Panc1 (cell line): ENCODE measurements around the gene PSMB11.

Experiments used
- POLR2AphosphoS5 ChIP-seq: IDR thresholded peaks from 2 replicates; pipeline ENCODE4 v1.6.1; 2012; ENCODE audit warnings: mild to moderate bottlenecking, low read depth, low read length, moderate library complexity
- TCF7L2 ChIP-seq: IDR thresholded peaks from 2 replicates; pipeline ENCODE4 v1.6.1; 2011; ENCODE audit warnings: mild to moderate bottlenecking, low read depth, low read length, inconsistent platforms
- TF ChIP-seq, protein P1 (sequence below): fragments of 450-650 bp; IDR thresholded peaks from 2 replicates; pipeline ENCODE4 v1.5.1; 2017; ENCODE audit warnings: mild to moderate bottlenecking
- TF ChIP-seq, protein P2 (sequence below), 2 experiments: IDR thresholded peaks; 2 replicates each; pipeline ENCODE4 v1.6.1; 2011 to 2012; ENCODE audit warnings: low read depth in 2 of 2, control low read depth in 1 of 2, low read length in 1 of 2, mild to moderate bottlenecking in 1 of 2, moderate library complexity in 1 of 2; ENCODE audit not compliant: insufficient read depth in 1 of 2

DNA sequence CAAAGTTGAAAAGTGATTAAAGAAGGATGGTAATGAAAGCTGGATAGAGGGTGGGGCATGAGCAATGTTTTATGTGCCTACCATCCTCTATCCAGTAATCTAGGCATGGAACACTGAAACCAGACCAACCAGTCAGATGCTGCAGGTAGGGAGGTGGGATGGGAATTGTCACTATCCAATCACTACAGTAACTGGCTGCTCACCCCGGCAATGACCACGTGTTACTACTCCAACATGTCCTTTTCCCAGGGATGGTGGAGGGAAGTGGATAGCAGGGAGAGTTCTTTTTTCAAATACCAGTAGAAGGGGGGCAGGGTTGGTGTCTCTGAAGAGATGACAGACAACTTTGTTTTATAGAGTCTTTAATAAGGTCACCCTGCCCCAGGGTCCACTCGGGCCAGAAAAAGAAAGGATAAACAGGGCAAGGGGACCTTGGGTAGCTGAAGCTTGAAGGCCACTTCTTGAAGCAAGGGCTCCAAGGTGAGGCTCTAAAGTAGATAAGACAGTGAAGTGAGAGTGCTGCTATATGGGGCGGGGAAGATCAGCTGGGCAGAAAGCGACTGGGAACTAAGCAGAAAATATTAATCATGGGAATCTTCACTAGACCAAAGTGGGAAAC, 30.0 kb downstream of the PSMB11 start:
- no peak for TF ChIP-seq TCF7L2
- TF ChIP-seq, protein P1, sequence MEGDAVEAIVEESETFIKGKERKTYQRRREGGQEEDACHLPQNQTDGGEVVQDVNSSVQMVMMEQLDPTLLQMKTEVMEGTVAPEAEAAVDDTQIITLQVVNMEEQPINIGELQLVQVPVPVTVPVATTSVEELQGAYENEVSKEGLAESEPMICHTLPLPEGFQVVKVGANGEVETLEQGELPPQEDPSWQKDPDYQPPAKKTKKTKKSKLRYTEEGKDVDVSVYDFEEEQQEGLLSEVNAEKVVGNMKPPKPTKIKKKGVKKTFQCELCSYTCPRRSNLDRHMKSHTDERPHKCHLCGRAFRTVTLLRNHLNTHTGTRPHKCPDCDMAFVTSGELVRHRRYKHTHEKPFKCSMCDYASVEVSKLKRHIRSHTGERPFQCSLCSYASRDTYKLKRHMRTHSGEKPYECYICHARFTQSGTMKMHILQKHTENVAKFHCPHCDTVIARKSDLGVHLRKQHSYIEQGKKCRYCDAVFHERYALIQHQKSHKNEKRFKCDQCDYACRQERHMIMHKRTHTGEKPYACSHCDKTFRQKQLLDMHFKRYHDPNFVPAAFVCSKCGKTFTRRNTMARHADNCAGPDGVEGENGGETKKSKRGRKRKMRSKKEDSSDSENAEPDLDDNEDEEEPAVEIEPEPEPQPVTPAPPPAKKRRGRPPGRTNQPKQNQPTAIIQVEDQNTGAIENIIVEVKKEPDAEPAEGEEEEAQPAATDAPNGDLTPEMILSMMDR: no peak
- no peak for TF ChIP-seq POLR2AphosphoS5
- TF ChIP-seq, protein P2, sequence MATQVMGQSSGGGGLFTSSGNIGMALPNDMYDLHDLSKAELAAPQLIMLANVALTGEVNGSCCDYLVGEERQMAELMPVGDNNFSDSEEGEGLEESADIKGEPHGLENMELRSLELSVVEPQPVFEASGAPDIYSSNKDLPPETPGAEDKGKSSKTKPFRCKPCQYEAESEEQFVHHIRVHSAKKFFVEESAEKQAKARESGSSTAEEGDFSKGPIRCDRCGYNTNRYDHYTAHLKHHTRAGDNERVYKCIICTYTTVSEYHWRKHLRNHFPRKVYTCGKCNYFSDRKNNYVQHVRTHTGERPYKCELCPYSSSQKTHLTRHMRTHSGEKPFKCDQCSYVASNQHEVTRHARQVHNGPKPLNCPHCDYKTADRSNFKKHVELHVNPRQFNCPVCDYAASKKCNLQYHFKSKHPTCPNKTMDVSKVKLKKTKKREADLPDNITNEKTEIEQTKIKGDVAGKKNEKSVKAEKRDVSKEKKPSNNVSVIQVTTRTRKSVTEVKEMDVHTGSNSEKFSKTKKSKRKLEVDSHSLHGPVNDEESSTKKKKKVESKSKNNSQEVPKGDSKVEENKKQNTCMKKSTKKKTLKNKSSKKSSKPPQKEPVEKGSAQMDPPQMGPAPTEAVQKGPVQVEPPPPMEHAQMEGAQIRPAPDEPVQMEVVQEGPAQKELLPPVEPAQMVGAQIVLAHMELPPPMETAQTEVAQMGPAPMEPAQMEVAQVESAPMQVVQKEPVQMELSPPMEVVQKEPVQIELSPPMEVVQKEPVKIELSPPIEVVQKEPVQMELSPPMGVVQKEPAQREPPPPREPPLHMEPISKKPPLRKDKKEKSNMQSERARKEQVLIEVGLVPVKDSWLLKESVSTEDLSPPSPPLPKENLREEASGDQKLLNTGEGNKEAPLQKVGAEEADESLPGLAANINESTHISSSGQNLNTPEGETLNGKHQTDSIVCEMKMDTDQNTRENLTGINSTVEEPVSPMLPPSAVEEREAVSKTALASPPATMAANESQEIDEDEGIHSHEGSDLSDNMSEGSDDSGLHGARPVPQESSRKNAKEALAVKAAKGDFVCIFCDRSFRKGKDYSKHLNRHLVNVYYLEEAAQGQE (IDR thresholded peaks at IDR 0.05; ENCODE audit: insufficient read depth in 1 of 2, low read depth in 2 of 2, low read length in 1 of 2): no peak
